ENCODE results near the gene RALGDS. TPM values are rescaled to one million over a fixed set of nuclear protein-coding genes. Genes with fewer than 3 reads are reported as not detected.

Gene RALGDS
- total RNA-seq, 1 donor from 2014 or later, result 29.2 TPM

- no peak for DNase-seq
- Mint-ChIP-seq H3K36me3 (ENCODE audit: low read depth) (peaks cover 36% of the 10 kb centered on the region), H3K9me3 (no peaks in the 10 kb centered on the region), H3K27ac (no peak overlapping the region), H3K27me3 (no peaks in the 10 kb centered on the region), H3K4me3 (no peak overlapping the region), H3K4me1 (peaks cover 36% of the 10 kb centered on the region)
- intact Hi-C loops (cut with micrococcal nuclease), result no loop called here
- ChIA-PET POLR2A (no interaction called here), CTCF (interaction anchor here (1.4 to 22.0 kb wide), 2 partner anchors 8 to 36 kb away, joined by 4 to 369 read pairs; no protein-coding TSS in a partner anchor)
- ATAC-seq (ENCODE audit: low read depth), result no peak
- TF ChIP-seq CTCF (IDR thresholded peaks at IDR 0.05), result no peak
Observed at GRCh38 chr9:133109931-133110650, 10.9 kb downstream of the RALGDS start.

GRCh38 chr9:133108794-133109641, 12.0 kb downstream of the RALGDS start:
- Mint-ChIP-seq H3K27me3 (no peaks in the 10 kb centered on the region), H3K4me1 (peaks cover 25% of the 10 kb centered on the region), H3K9me3 (no peaks in the 10 kb centered on the region), H3K27ac (no peak overlapping the region), H3K4me3 (no peak overlapping the region), H3K36me3 (ENCODE audit: low read depth) (peaks cover 46% of the 10 kb centered on the region)
- no peak for ATAC-seq (ENCODE audit: low read depth)
- no peak for DNase-seq
- intact Hi-C loops (cut with micrococcal nuclease), result no loop called here
- no peak for TF ChIP-seq CTCF (IDR thresholded peaks at IDR 0.05)
- POLR2A ChIA-PET, result interaction anchor here (0.8 kb wide), 1 partner anchor 40 kb away, joined by 3 read pairs; no protein-coding TSS in a partner anchor
- CTCF ChIA-PET, result interaction anchor here (22.0 kb wide), 1 partner anchor 37 kb away, joined by 369 read pairs; no protein-coding TSS in a partner anchor

DNA sequence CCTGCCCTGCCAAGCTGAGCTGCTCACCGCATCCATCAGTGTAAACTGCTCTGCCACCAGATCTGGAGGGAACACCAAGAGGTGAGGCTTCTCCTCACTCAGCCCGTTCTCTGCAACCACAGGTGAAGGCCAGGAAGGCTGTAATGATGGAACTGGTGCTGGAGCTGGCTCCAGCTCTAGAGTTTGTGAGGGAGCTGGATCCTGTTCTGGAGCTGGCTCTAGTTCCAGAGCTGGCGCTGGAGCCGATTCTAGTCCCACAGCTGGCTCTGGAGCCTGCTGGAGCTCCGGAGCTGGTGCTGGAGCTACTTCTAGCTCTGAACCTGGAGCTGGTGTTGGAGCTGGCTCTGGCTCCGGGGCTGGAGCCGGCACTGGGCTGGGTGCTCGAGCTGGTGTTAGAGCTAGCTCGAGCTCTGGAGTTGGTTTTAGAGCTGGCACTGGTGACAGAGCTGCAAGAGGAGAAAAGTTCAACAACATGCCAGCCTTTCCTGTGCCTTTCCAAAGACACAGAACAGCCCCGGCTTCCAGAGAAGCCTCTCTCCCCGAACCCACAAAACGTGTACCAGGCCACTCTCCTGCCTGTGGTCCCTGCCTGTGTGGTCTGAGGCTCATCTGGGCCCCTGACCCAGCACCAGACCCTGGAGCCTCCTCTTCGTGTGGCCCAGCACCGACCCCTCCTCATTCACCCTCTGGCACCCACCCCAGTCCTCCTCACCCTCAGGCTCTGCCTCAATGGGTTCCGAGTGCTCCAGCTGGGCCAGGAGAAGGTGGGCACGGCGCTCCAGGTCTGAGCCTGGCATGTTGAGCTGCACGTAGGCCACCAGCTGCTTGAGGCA, 12.9 kb downstream of the RALGDS start:
- Mint-ChIP-seq H3K4me1 (peaks cover 17% of the 10 kb centered on the region), H3K4me3 (no peak overlapping the region), H3K9me3 (no peaks in the 10 kb centered on the region), H3K27me3 (no peaks in the 10 kb centered on the region), H3K27ac (no peak overlapping the region), H3K36me3 (ENCODE audit: low read depth) (peaks cover 46% of the 10 kb centered on the region)
- ATAC-seq (ENCODE audit: low read depth) (no peak), DNase-seq (no peak)
- TF ChIP-seq CTCF (IDR thresholded peaks at IDR 0.05), result no peak
- CTCF ChIA-PET, result interaction anchor here (22.0 kb wide), 1 partner anchor 38 kb away, joined by 369 read pairs; no protein-coding TSS in a partner anchor
- POLR2A ChIA-PET, result no interaction called here
- intact Hi-C loops (cut with micrococcal nuclease), result no loop called here

DNA sequence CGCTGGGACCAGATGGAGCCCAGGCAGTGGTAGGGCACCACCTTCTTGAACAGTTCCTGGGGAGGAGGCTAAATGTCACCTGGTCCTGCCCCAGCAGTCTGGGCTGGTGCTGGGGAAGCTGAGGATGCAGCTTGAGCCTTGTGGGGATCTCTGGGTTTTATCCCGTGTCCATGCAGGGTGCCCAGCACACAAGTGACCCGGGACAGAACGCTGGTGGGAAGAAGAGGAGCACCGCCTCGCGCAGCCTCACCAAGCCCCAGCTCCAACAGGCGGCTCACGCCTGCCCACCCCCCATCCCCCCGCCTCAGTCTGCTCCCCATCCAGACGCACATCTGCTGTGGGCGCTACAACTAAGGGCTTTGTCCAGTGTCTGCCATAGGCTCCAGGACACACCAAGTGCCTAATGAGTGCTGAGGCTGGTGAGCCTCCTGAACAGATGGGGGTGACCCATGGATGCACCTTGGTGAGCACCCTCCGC, 13.8 kb downstream of the RALGDS start:
- H3K9me3 Mint-ChIP-seq, result no peaks in the 10 kb centered on the region
- H3K27ac Mint-ChIP-seq, result no peak overlapping the region
- no peak for TF ChIP-seq CTCF (IDR thresholded peaks at IDR 0.05)
- no peaks in the 10 kb centered on the region for H3K27me3 Mint-ChIP-seq
- ChIA-PET CTCF (interaction anchor here (22.0 kb wide), 1 partner anchor 39 kb away, joined by 369 read pairs; no protein-coding TSS in a partner anchor), POLR2A (no interaction called here)
- H3K36me3 Mint-ChIP-seq (ENCODE audit: low read depth), result peaks cover 53% of the 10 kb centered on the region
- ATAC-seq (ENCODE audit: low read depth), result no peak
- no peak overlapping the region for H3K4me3 Mint-ChIP-seq
- DNase-seq, result no peak
- intact Hi-C loops (cut with micrococcal nuclease), result no loop called here
- H3K4me1 Mint-ChIP-seq, result peaks cover 8% of the 10 kb centered on the region
